CD14-positive monocyte (primary cell): ENCODE measurements around the gene SAMD11. TPM values are rescaled to one million over a fixed set of nuclear protein-coding genes. Genes with fewer than 3 reads are reported as not detected.
A peak's percentile ranks its signal among the peaks of the same experiment; 100 is the strongest.

Source experiments
- DNase-seq, 3 donors: peaks; one replicate each; pipeline ENCODE4 v3.0.0-alpha.2; 2011 to 2022
- H2AFZ ChIP-seq: 2 replicates; pipeline ENCODE4 v1.6.0; 2012; ENCODE audit warnings: mild to moderate bottlenecking, low read depth, low read length, inconsistent platforms; ENCODE audit not compliant: insufficient read depth, poor library complexity, severe bottlenecking
- H3K27ac ChIP-seq, 2 donors: 1 replicate in 1 of 2; 2 replicates in 1 of 2; pipeline ENCODE4 v1.5.1; 2012 to 2013; ENCODE audit warnings: low read length in 2 of 2, control low read depth in 1 of 2, inconsistent platforms in 1 of 2, low read depth in 1 of 2, mild to moderate bottlenecking in 1 of 2
- H3K27me3 ChIP-seq, 2 donors: one replicate each; pipeline versions ENCODE4 v1.6.0 to v1.6.1; 2011 to 2013; ENCODE audit warnings: low read length in 2 of 2; ENCODE audit not compliant: control insufficient read depth in 2 of 2, insufficient read depth in 2 of 2
- H3K36me3 ChIP-seq, 2 donors: replicated peaks in 1 of 2; 1 replicate in 1 of 2; 2 replicates in 1 of 2; pipeline versions ENCODE4 v1.5.1 to v1.6.1; 2012 to 2013; ENCODE audit warnings: low read length in 2 of 2, control low read depth in 1 of 2, inconsistent platforms in 1 of 2, mild to moderate bottlenecking in 1 of 2; ENCODE audit not compliant: insufficient read depth in 2 of 2, control insufficient read depth in 1 of 2
- H3K4me1 ChIP-seq, 2 donors: 1 replicate in 1 of 2; 2 replicates in 1 of 2; pipeline versions ENCODE4 v1.5.1 to v1.6.1; 2012 to 2013; ENCODE audit warnings: low read length in 2 of 2, control low read depth in 1 of 2, inconsistent platforms in 1 of 2, mild to moderate bottlenecking in 1 of 2, moderate library complexity in 1 of 2; ENCODE audit not compliant: insufficient read depth in 2 of 2, control insufficient read depth in 1 of 2
- H3K4me2 ChIP-seq: replicated peaks from 2 replicates; pipeline ENCODE3; 2012; ENCODE audit warnings: low read length, moderate library complexity, mild to moderate bottlenecking; ENCODE audit not compliant: poor library complexity, severe bottlenecking; ENCODE audit errors: extremely low read depth
- H3K4me3 ChIP-seq, 3 experiments: fragments of 200-600 bp in 1 of 3; sonication (generic) in 1 of 3; replicated peaks in 1 of 3; 1 replicate in 2 of 3; 2 replicates in 1 of 3; pipeline ENCODE4 v1.5.1; 2011 to 2013; ENCODE audit warnings: low read length in 3 of 3, mild to moderate bottlenecking in 3 of 3, control low read depth in 2 of 3, low read depth in 2 of 3, inconsistent platforms in 1 of 3, moderate library complexity in 1 of 3
- H3K79me2 ChIP-seq: 2 replicates; pipeline ENCODE4 v1.6.0; 2012; ENCODE audit warnings: mild to moderate bottlenecking, control low read depth, inconsistent platforms, low read length, moderate library complexity; ENCODE audit not compliant: insufficient read depth
- H3K9ac ChIP-seq: 2 replicates; pipeline ENCODE4 v1.6.0; 2017; ENCODE audit warnings: low read length, mild to moderate bottlenecking; ENCODE audit not compliant: insufficient read depth, poor library complexity, severe bottlenecking
- H3K9me3 ChIP-seq, 2 donors: replicated peaks in 1 of 2; 1 replicate in 1 of 2; 2 replicates in 1 of 2; pipeline versions ENCODE4 v1.5.1 to v1.6.1; 2012 to 2013; ENCODE audit warnings: low read length in 2 of 2, control low read depth in 1 of 2; ENCODE audit not compliant: control insufficient read depth in 1 of 2, insufficient read depth in 1 of 2
- H4K20me1 ChIP-seq: 2 replicates; pipeline ENCODE4 v1.6.0; 2012; ENCODE audit warnings: mild to moderate bottlenecking, low read length, control low read depth, moderate library complexity; ENCODE audit not compliant: insufficient read depth
- H3K27ac Mint-ChIP-seq, 7 donors: one replicate each; pipeline ENCODE4 v1.8.0; 2020; ENCODE audit warnings: mild to moderate bottlenecking in 7 of 7, mixed read lengths in 7 of 7, moderate library complexity in 6 of 7, inconsistent platforms in 2 of 7
- H3K27me3 Mint-ChIP-seq, 3 donors: one replicate each; pipeline ENCODE4 v1.8.0; 2021 to 2022; ENCODE audit warnings: low read depth in 3 of 3, mild to moderate bottlenecking in 3 of 3, mixed read lengths in 3 of 3, moderate library complexity in 3 of 3, inconsistent platforms in 1 of 3
- H3K36me3 Mint-ChIP-seq, 2 donors: one replicate each; pipeline ENCODE4 v1.8.0; 2020; ENCODE audit warnings: mixed read lengths in 2 of 2, inconsistent platforms in 1 of 2, mild to moderate bottlenecking in 1 of 2
- H3K4me1 Mint-ChIP-seq: one replicate; pipeline ENCODE4 v1.8.0; 2020; ENCODE audit warnings: mild to moderate bottlenecking, mixed read lengths
- H3K4me3 Mint-ChIP-seq, 2 donors: one replicate each; pipeline ENCODE4 v1.8.0; 2020; ENCODE audit warnings: mild to moderate bottlenecking in 2 of 2, mixed read lengths in 2 of 2, moderate library complexity in 1 of 2
- H3K9me3 Mint-ChIP-seq, 7 donors: one replicate each; pipeline ENCODE4 v1.8.0; 2020 to 2022; ENCODE audit warnings: mixed read lengths in 7 of 7, mild to moderate bottlenecking in 6 of 7, moderate library complexity in 6 of 7, inconsistent platforms in 2 of 7
- CTCF ChIP-seq: fragments of 200-600 bp; IDR thresholded peaks from one replicate; pipeline ENCODE4 v1.8.0; 2022; ENCODE audit warnings: antibody characterized with exemption, mild to moderate bottlenecking
- WGBS: methylation state at CpG from one replicate; pipeline ENCODE4 v1.1.5; 2013; ENCODE audit warnings: missing lambda C conversion rate; ENCODE audit not compliant: insufficient coverage; 5-methylcytosine and 5-hydroxymethylcytosine counted together
- intact Hi-C, 2 donors: fragments of 100-400 bp; cut with micrococcal nuclease; formaldehyde crosslinking; loops; one replicate each; pipeline versions ENCODE4 v1.15.0 to v1.15.1; 2023
- polyA plus RNA-seq, 3 donors: library from polyadenylated mRNA; depleted of rRNA in 1 of 3; unstranded in 2 of 3; stranded (reverse) in 1 of 3; fragments of 300-500 nt in 2 of 3; fragments of >200 nt in 1 of 3; fragmentation: Illumina TruSeq in 2 of 3; gene quantifications; 1 replicate in 2 of 3; 2 replicates in 1 of 3; pipeline ENCODE4 v1.2.3, GENCODE V29; 2012 to 2021

The SAMD11 gene
- polyA plus RNA-seq, 3 donors: not detected

DNA sequence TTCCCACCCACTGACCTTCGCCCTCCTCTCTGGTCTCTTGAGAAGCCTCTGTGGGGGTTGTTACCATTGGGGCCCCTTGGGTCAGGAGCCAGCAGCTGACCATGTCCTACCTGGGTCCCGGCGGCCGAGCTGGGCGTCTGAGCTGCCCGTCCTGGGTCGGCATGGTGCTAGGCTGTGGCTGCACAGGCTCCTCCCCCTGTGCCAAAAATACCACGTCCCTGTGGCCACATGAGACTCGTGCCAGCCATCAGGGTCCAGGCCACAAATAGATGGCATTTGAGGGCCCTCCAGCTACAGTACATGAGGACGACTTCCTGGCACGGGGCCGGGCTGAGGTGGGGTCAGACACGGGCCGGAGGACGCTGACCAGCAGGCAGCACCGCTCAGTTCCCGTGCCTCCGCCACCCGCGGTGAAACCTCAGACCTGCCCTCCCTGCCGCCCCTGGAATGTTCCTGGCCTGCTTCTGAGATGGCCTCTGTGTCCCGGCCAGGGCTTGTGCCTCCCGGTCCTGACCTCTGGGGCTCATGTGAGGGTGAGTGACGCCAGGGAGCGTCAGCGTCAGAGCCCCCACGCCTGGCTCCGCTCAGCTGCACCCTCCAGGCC, 58.3 kb downstream of the SAMD11 start, which contains the start of gene PERM1:
Gene PERM1 (minus strand): TSS at position 139 of the 604 bp plus-strand sequence. CDS start 1,064 bp downstream, outside the sequence.
- Histone ChIP-seq H3K36me3 (no peaks in the 10 kb centered on the region), H3K27ac (no peak within 1 kb of the TSS), H3K79me2 (no peaks in the 10 kb centered on the region), H3K4me3 (no peak within 1 kb of the TSS), H3K9me3 (peaks cover 0 to 5% of the 10 kb centered on the region in 2 donors), H4K20me1 (no peaks in the 10 kb centered on the region), H3K4me2 (no peak within 1 kb of the TSS), H3K27me3 (peaks cover 0 to 9% of the 10 kb centered on the region in 2 donors), H2AFZ (no peak within 1 kb of the TSS), H3K4me1 (no peaks in the 10 kb centered on the region), H3K9ac (no peak within 1 kb of the TSS)
- Mint-ChIP-seq H3K9me3 (peaks cover 2 to 5% (median 4%) of the 10 kb centered on the region in 7 donors), H3K27me3 (peaks cover 23 to 42% (median 31%) of the 10 kb centered on the region in 3 donors), H3K36me3 (no peaks in the 10 kb centered on the region), H3K4me3 (no peak within 1 kb of the TSS), H3K4me1 (no peaks in the 10 kb centered on the region), H3K27ac (peak within 1 kb of the TSS in 1 of 7 donors; percentile 62)
- DNase-seq: no peak
- 71% methylated on average over 22 of the region's 28 CpGs for WGBS
- intact Hi-C loops: loop anchor here (5.0 to 10.0 kb wide), 2 partner anchors 80 to 83 kb away; no protein-coding TSS in a partner anchor
- TF ChIP-seq CTCF: no peak

DNA sequence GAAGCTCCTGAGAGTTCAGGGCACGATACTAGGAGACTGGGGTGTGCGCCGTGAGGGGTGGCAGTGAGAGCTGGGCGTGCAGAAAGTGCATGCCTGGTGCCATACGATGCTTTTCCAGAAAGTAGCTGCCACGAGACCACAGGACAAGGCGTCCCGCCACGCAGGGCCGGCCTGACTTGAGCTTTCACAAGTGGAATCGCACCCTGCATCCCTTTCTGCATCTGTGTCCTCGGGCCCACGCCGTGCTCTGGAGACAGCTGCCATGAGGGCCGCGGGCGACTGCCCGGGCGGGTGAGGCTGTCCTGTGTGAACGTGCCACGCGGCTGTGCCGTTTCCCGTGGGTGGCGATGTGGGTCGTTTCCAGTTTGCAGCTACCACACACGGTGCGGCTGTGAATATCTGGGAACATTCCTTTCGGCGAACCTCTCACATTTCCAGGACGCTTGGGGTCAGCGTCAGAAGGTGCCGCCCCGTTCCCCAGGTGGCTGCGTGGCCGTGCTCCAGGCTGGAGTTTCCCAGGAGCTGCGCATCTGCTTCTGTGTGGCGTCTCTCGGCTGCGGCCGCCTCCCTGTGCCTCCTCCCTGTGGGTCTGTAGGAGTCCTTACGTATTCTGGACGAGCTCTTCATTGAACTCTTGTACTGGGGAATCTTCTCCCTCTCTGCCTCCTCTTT, 59.2 kb downstream of the SAMD11 start:
- Mint-ChIP-seq H3K4me3 (peak overlapping the region in 1 of 2 donors; percentile 59), H3K9me3 (peaks cover 2 to 6% (median 4%) of the 10 kb centered on the region in 7 donors)

More for the DNA sequence above, 59.2 kb downstream of the SAMD11 start:
- H3K27ac ChIP-seq: no peak overlapping the region
- H3K4me3 ChIP-seq: no peak overlapping the region
- no peak overlapping the region for H2AFZ ChIP-seq
- peaks cover 0 to 5% of the 10 kb centered on the region in 2 donors for H3K9me3 ChIP-seq
- no peak for DNase-seq
- 88% methylated on average over 36 of the region's 43 CpGs for WGBS
- Mint-ChIP-seq H3K27me3 (peaks cover 30 to 49% (median 33%) of the 10 kb centered on the region in 3 donors), H3K27ac (no peak overlapping the region), H3K36me3 (no peaks in the 10 kb centered on the region), H3K4me1 (no peaks in the 10 kb centered on the region)
- H3K36me3 ChIP-seq: no peaks in the 10 kb centered on the region
- peaks cover 0 to 9% of the 10 kb centered on the region in 2 donors for H3K27me3 ChIP-seq
- H3K9ac ChIP-seq: no peak overlapping the region
- intact Hi-C loops: loop anchor here (5.0 to 10.0 kb wide), 2 partner anchors 79 to 82 kb away; no protein-coding TSS in a partner anchor
- no peaks in the 10 kb centered on the region for H4K20me1 ChIP-seq
- no peaks in the 10 kb centered on the region for H3K79me2 ChIP-seq
- no peaks in the 10 kb centered on the region for H3K4me1 ChIP-seq
- no peak overlapping the region for H3K4me2 ChIP-seq
- TF ChIP-seq CTCF: no peak
